ENCODE measurements around the gene ASB13.
"Not testable (repeated sequence)": the region's sequence is repeated elsewhere in the genome, so short reads cannot be mapped to it uniquely, and the experiment has no call there.

ASB13 gene

DNA sequence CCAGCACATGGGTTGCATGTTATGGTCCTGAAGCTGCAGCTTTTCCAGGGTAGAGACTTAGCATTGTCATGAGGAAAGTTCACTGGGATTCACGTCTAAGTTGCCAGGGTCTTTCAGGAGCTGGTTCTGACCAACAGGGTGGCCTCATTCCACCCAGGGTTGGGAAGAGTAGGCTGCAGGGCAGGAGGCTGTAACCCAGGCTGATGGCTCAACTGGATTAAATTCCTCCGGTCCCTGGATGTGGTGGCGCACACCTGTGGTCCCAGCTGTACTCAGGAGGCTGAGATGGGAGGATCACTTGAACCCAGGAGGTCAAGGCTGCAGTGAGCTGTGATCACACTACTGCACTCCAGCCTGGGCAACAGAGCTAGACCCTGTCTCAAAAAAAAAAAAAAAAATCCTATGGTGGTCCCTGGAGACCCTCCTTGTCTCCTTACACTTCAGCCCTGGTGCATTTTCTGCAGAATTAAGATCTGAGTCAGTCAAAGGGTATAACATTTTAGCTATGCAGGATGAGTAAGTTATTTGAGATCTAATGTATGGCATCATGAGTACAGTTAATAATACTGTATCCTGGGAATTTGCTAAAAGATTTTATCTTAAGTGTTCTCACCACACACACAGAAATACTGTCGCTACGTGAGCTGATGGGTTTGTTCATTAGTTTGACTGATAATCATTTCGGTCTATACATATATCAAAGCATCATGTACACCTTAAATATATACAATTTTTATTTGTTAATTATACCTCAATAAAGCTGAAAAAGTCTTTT lies 44.0 kb downstream of the ASB13 start:
- DNase-seq, result no peak

DNA sequence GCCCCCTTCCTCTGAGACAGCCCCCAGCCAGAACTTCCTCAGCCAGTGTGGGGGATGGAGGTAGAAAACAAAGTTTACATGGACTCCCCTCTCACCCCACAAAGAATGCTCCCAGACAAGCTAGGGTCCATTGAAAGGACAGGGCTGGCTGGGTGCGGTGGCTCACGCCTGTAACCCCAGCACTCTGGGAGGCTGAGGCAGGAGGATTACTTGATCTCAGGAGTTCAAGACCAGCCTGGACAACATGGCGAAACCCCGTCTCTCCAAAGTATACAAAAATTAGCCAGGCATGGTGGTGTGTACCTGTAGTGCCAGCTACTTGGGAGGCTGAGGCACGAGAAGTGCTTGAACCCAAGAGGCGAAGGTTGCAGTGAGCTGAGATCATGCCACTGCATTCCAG lies 45.0 kb downstream of the ASB13 start:
- not testable (repeated sequence) for DNase-seq

DNA sequence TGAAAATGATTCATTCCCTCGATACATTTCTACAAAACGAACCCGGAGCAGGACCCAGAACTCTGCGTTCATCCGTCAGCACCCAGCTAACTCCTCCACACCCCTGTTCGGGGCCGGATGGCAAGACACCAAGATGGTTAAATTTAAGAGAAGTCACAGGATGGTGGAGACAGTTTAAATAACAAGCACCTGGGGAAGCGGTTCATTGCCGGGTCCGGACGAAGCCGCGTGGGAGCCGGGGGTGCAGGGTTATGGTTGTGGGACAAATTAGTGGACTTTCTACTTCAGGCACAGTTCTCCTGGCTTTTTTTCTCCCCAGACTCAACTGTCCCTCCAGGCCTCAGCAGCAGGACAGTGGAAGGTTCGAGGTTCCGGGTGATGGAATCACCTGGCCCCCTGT lies 45.4 kb downstream of the ASB13 start:
- no peak for DNase-seq

- no peak for DNase-seq
These were observed 46.1 kb downstream of the ASB13 start for GRCh38 chr10:5620223-5620721.

DNA sequence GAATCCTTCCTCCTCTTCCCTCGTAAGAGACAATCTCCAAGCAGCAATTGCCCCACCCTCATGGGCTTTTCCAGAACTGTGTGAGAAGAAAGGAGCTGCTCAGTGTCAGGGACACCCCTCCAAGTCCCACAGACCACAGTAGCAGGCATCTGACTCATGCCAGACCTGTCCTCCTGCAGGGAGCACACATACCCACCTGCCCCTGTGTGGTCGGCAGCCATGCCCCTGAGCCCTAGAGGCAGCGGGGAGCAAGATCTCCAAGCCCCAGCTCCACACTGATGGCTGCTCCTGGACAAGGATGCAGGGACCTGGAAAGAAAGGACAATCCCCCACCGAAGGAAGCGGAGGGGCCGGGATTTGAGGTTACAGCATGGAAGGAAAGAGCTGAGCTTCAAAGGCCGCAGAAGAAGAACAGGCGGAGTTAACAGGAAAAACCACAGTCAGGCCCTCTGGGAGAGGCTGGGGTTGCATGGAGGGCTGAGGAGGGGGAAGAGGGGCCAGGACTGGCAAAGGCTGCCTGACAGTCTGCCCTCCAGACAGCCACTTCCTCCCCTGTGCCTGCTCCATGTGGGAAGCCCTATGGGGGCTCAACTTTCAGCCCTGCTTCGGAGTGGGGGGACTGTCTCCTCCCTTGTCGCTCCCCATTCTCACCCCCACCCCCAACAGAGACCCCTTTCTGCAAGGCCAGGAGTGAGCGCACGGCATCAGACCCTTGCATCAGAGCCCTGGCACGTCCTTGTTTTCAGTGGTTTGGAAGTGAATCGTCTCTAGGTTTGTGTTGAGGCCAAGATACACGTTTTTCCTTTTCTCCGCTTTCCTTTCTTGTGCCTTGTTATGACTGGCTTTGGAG lies 46.8 kb downstream of the ASB13 start:
- no peak for DNase-seq

DNA sequence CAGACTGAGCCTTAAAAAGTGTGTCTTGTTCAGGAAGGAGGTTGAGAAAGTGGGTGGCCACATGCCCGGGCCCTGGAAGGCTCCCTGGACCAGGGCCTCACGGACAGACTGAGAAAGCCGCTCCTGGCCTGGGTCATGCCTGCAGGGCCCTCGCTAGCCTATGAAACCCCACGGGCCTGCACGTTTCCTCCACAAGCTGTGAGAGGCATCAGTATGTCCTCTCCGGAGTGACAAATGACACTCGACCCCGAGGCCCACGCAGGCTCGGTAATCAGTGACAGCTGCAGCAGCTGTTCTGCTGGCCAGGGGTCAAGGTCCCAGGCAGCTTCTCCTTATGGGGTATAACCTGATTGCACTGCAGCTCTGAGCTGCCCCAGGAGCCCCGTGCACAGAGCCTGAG lies 47.6 kb downstream of the ASB13 start:
- DNase-seq, result no peak

GRCh38 chr10:5618042-5618441 lies 48.4 kb downstream of the ASB13 start:
- DNase-seq, result no peak

- no peak for DNase-seq
These were observed 48.9 kb downstream of the ASB13 start for GRCh38 chr10:5617521-5617920.

- DNase-seq, result no peak
These were observed 49.6 kb downstream of the ASB13 start for GRCh38 chr10:5616836-5617235.

DNA sequence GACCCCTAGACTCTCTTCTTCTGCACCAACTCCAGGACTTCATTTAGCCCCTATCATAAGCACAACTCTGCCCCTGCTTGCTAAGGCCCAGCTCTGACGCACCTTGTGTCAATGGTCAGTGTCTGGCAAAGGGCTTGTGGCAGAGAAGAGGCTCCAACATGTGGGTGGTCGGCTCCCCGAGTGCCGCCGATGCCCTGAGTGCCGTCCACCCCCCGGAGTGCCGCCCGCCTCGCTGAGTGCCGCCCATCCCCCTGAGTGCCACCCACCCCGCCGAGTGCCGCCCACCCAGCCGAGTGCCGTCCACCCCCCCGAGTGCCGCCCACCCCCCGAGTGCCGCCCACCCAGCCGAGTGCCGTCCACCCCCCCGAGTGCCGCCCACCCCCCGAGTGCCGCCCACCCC lies 50.3 kb downstream of the ASB13 start:
- DNase-seq, result no peak

DNA sequence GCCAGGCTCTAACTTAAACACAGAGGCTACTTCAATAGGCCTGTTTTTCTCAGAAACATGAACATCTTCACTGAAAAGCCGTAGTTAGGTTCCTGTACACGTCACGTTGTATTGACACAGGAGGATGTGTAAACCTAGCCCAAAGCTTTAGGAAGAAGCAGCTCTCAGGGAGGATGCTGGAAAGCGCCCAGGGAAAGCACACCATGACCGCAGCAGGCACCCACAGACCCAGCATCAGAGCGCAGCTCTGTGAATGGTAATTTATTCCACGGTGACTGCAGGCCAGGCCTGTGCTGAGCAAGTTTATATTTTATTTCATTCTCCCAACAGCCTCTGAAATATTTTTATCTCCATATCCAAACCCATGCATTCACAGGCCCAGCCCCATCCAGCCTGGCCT lies 51.1 kb downstream of the ASB13 start:
- no peak for DNase-seq

DNA sequence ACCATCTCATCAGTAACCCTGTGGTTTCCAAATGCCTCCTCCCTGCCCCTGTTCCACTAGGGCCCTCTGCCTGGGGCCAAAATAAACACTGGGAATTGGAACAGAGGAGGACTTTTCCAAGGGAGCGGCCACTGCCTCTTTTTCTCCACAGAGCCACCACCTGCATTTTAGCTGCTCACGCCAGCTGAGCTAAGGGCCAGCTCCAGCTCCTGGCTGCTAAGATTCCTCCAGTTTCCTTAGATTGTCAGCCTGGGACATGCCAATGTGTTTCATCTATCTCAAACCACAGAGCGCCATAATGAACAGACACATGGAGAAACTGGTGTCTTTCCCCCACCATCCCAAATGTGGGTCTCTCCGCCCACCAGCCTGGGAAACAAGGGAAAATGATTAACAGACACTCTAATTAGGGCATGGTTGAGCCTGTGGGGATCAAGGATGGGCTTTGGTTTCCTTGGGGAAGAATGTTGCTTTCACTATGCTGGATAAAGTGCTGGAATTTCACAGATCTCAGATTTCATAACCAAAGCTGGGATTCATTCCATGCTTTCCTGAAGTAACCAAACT lies 52.2 kb downstream of the ASB13 start:
- no peak for DNase-seq

GRCh38 chr10:5613481-5614154 lies 52.8 kb downstream of the ASB13 start:
- DNase-seq, result no peak

DNA sequence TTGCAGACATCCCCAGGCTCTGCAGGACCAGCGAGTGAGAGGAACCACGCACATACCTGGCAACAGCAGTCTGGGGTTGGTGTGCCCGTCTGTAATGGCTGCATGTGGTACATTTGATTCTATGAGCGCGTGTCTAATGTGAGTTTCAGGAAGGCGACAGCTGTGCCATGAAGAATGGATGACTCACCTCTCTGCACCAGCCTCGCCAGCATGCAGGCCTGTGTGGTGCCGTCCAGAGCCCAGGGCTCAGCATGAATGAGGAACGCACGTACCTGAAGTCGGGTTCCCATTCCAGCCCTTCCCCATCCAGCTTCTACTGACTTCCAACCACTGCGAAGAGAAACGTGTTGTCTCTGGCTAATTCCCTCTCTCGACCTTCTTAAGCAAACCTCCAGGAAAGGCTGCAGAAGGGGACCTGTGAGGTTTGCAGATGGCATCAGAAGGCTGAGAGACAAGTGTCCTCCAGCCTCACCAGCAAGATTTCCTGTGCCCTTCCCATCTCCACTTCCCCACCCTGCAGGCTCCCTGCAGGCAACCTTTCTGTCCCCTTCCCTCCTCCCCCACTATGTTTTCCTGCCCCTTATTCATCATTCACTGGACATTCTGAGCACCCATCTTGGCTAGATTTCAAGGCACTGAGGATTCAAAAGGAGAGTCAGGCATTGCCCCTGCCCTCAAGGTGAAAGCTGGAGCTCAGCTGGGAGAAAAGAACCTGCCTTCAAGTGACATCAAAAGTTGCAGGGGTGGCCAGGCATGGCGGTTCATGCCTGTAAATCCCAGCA lies 54.3 kb downstream of the ASB13 start:
- no peak for DNase-seq

DNA sequence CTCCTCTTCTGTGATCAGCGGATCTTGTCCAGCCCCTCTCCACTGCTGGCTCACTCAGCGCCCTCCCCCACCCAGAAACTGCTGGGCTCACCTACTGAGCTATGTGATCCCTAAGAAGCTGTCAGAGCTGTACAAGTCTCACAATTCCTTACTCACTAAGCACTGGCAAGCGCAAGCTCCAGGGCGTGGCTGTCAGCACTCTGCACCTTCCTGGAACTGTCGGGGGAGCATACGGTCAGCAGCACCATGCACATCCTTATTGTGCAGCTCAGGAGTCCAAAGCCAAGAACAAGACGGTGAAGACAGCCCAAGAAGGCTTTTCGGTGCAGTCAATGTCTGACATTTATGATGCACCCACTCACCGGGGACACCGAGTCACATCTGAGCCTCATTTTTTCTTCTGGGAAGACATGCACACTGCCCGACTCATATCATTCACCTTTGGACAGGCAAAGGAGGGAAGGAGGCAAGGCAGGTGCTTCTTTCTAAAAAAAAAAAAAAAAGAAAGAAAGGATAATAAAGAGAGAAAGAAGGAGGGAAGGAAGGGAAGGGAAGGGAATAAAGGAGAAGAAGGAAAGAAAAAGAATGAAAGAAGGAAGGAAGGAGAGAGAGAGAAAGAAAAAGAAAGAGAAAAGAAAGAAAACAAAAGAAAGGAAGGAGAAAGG lies 56.3 kb downstream of the ASB13 start:
- no peak for DNase-seq

- DNase-seq, result no peak
These were observed 57.7 kb downstream of the ASB13 start for GRCh38 chr10:5608608-5609220.

DNA sequence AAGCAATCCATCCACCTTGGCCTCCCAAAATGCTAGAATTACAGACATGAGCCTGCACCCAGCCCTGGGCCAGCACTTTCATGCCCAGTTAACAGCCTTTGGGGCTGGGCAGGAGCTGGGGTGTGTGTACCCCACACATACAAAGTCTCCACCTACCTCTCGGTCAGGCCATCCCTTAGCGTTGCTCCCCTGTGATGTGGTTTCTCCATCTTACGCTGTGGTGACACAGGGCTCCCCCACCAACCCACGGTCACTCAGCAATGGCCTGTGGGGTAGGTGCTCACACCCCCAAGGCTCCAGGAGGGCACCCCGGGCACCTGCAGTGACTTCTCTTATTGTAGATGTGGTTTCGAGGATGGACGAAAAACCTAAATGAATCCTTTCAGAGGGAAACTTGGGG lies 58.8 kb downstream of the ASB13 start:
- DNase-seq, result no peak

- DNase-seq, result no peak
These were observed 59.5 kb downstream of the ASB13 start for GRCh38 chr10:5606864-5607263.

DNA sequence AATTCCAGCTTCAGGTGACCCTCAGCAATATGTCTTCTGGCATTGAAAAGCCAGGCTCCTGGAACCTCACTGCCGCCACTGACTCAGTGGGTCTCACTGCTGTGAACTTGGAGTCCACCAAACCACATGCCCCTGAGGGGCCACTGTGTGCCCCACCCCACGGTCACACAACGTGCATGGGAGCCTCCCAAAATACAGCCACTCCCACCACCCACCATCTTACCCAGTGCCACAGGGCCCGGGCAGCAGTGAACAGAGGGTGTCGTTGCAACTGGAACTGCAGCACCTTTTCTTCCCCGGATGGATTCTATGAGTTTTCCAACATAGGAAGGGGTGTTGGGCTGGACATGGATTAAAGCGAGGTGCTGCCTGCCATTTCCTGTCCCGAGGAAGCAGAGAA lies 60.1 kb downstream of the ASB13 start:
- DNase-seq, result no peak

DNA sequence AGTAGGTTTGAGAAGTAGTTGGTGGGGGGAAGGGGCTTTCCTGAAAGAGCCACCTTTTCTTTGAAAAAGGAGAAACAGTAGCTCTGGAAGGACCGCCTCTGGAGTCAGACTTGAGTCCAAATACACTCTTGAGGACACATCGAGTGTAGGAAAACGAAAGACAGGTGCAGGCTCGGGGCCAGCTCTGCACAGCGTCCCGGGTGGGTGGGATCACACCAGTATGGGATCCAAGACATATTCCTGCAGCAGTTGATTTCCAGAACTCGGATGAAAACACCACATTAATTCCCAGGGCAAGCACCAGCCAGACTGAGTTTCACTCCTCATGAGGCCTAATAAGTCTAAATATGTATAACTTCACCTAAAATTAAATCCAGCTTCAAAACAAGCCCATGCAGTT lies 61.4 kb downstream of the ASB13 start:
- DNase-seq, result no peak

GRCh38 chr10:5604236-5604925 lies 62.0 kb downstream of the ASB13 start:
- DNase-seq, result no peak

Data from NCI-H1694 (cell line).